SU-DHL-6 (cell line): ENCODE measurements around the gene LIMD2.

Source experiments
- H2AFZ ChIP-seq: fragments of 200-600 bp; sonication (generic); 2 replicates; pipeline ENCODE4 v1.6.1; 2014; ENCODE audit warnings: low read depth, mild to moderate bottlenecking, moderate library complexity, mixed read lengths, antibody characterized with exemption, low read length; ENCODE audit not compliant: severe bottlenecking
- H3F3A ChIP-seq: fragments of 200-600 bp; shearing (Covaris generic); 2 replicates; pipeline ENCODE4 v1.6.0; 2016; ENCODE audit warnings: antibody characterized with exemption, mild to moderate bottlenecking; ENCODE audit not compliant: insufficient read depth
- H3K27ac ChIP-seq: fragments of 200-600 bp; sonication (generic); 2 replicates; pipeline ENCODE4 v1.5.1; 2016; ENCODE audit warnings: low read depth, mild to moderate bottlenecking, low read length, moderate library complexity, mixed read lengths
- H3K27me3 ChIP-seq: fragments of 200-600 bp; sonication (generic), shearing (Covaris generic); 2 replicates; pipeline ENCODE4 v1.6.0; 2014; ENCODE audit warnings: mild to moderate bottlenecking, low read length
- H3K36me3 ChIP-seq: fragments of 200-600 bp; sonication (generic); 2 replicates; pipeline ENCODE4 v1.6.1; 2014; ENCODE audit warnings: mild to moderate bottlenecking, low read length, mixed read lengths
- H3K4me2 ChIP-seq: fragments of 300-600, 200-600 bp; shearing (Covaris generic), sonication (generic); 2 replicates; pipeline ENCODE4 v1.6.0; 2014; ENCODE audit warnings: low read length, low read depth, mild to moderate bottlenecking; ENCODE audit not compliant: poor library complexity, severe bottlenecking
- H3K4me3 ChIP-seq: fragments of 200-600 bp; sonication (generic); 2 replicates; pipeline ENCODE4 v1.5.1; 2014; ENCODE audit warnings: antibody characterized with exemption, low read length, mild to moderate bottlenecking, mixed read lengths; ENCODE audit not compliant: insufficient read depth, poor library complexity, severe bottlenecking
- H3K79me2 ChIP-seq: fragments of 200-600 bp; sonication (generic); 2 replicates; pipeline ENCODE4 v1.6.1; 2014; ENCODE audit warnings: mild to moderate bottlenecking, low read length, moderate library complexity; ENCODE audit not compliant: insufficient read depth
- H3K9ac ChIP-seq: fragments of 200-600 bp; sonication (generic); 2 replicates; pipeline ENCODE4 v1.7.0; 2014; ENCODE audit warnings: mild to moderate bottlenecking, low read length
- H3K9me2 ChIP-seq: fragments of 200-600 bp; sonication (generic); replicated peaks from 2 replicates; pipeline ENCODE4 v1.6.1; 2014; ENCODE audit warnings: low read length; ENCODE audit not compliant: insufficient read depth
- H3K9me3 ChIP-seq: fragments of 200-600 bp; sonication (generic); 2 replicates; pipeline ENCODE4 v1.6.1; 2014; ENCODE audit warnings: low read length, mixed read lengths; ENCODE audit not compliant: insufficient read depth
- H4K20me1 ChIP-seq: fragments of 200-600 bp; sonication (generic); 2 replicates; pipeline ENCODE4 v1.6.1; 2014; ENCODE audit warnings: low read depth, mild to moderate bottlenecking, antibody characterized with exemption, low read length, moderate library complexity, mixed read lengths
- EZH2phosphoT487 ChIP-seq: fragments of 200-600 bp; sonication (generic), shearing (Covaris generic); conservative IDR thresholded peaks from 2 replicates; pipeline ENCODE4 v1.6.1; 2018; ENCODE audit warnings: mild to moderate bottlenecking, antibody characterized with exemption, low read length, moderate library complexity, mixed read lengths
- TF ChIP-seq, protein P1 (sequence below): fragments of 200-600 bp; sonication (generic); IDR thresholded peaks from one replicate; pipeline ENCODE4 v1.5.1; 2017; ENCODE audit warnings: antibody characterized with exemption, mild to moderate bottlenecking, low read length, moderate library complexity; ENCODE audit not compliant: insufficient read depth, poor library complexity, severe bottlenecking

Gene LIMD2

GRCh38 chr17:63675607-63676546 is 24.0 kb downstream of the LIMD2 start:
- H3K9me3 ChIP-seq = no peaks in the 10 kb centered on the region
- H3K79me2 ChIP-seq = no peaks in the 10 kb centered on the region
- H3K4me2 ChIP-seq = no peak overlapping the region
- no peak overlapping the region for H2AFZ ChIP-seq
- H3K9ac ChIP-seq = no peak overlapping the region
- no peaks in the 10 kb centered on the region for H3K9me2 ChIP-seq
- H3F3A ChIP-seq = no peaks in the 10 kb centered on the region
- H3K36me3 ChIP-seq = no peaks in the 10 kb centered on the region
- no peak for TF ChIP-seq EZH2phosphoT487
- TF ChIP-seq, protein P1, sequence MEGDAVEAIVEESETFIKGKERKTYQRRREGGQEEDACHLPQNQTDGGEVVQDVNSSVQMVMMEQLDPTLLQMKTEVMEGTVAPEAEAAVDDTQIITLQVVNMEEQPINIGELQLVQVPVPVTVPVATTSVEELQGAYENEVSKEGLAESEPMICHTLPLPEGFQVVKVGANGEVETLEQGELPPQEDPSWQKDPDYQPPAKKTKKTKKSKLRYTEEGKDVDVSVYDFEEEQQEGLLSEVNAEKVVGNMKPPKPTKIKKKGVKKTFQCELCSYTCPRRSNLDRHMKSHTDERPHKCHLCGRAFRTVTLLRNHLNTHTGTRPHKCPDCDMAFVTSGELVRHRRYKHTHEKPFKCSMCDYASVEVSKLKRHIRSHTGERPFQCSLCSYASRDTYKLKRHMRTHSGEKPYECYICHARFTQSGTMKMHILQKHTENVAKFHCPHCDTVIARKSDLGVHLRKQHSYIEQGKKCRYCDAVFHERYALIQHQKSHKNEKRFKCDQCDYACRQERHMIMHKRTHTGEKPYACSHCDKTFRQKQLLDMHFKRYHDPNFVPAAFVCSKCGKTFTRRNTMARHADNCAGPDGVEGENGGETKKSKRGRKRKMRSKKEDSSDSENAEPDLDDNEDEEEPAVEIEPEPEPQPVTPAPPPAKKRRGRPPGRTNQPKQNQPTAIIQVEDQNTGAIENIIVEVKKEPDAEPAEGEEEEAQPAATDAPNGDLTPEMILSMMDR = no peak
- no peak overlapping the region for H3K27ac ChIP-seq
- H3K27me3 ChIP-seq = no peaks in the 10 kb centered on the region
- no peak overlapping the region for H3K4me3 ChIP-seq
- H4K20me1 ChIP-seq = no peaks in the 10 kb centered on the region

DNA sequence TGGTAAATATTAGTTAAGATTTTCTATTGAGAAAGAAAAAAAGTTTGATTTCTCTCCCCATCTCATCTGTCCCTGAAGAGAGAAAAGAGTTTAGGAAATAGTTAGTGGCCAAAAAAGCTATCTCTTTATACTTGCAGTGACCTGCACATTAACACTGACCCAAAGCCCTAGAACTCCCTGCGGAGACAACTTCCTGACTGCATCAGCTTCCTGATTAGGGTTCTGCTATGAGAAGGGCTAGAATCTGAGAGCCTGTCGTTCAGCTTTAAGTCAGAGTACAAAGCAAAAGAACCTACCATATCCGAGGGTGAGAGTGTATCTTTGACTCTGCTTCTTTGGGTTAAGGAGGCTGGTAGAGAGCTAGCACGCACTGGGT is 24.7 kb downstream of the LIMD2 start:
- H3K36me3 ChIP-seq = no peaks in the 10 kb centered on the region
- H3F3A ChIP-seq = no peaks in the 10 kb centered on the region
- no peaks in the 10 kb centered on the region for H3K9me3 ChIP-seq
- no peaks in the 10 kb centered on the region for H3K27me3 ChIP-seq
- no peaks in the 10 kb centered on the region for H3K79me2 ChIP-seq
- H3K4me3 ChIP-seq = no peak overlapping the region
- no peak for TF ChIP-seq EZH2phosphoT487
- TF ChIP-seq, protein P1 = no peak
- H3K9me2 ChIP-seq = no peaks in the 10 kb centered on the region
- H4K20me1 ChIP-seq = no peaks in the 10 kb centered on the region
- no peak overlapping the region for H3K27ac ChIP-seq
- H2AFZ ChIP-seq = no peak overlapping the region
- no peak overlapping the region for H3K4me2 ChIP-seq
- H3K9ac ChIP-seq = no peak overlapping the region

DNA sequence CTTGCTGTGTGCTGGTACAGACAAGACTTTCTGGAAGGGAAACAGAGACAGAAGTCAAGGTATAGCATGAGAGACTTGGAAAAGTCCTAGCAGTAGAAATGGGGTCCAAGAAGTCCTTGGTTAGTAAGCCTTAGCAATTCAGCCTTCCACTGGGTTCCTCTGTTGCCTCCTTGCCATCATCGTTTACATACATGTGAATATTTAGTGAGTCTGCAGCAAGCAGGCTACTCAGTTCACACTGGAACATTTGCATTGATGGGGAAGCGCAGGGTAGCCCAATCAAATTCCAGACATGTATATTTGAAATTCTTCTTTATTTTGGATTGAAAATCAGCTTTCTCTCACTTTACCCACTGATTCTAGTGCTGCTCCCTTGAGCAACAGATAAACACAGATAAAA is 27.1 kb downstream of the LIMD2 start:
- Histone ChIP-seq H3F3A (no peaks in the 10 kb centered on the region), H3K36me3 (no peaks in the 10 kb centered on the region), H3K4me3 (no peak overlapping the region), H3K27ac (no peak overlapping the region), H3K27me3 (no peaks in the 10 kb centered on the region), H3K9me2 (no peaks in the 10 kb centered on the region), H3K9me3 (no peaks in the 10 kb centered on the region), H3K9ac (no peak overlapping the region), H2AFZ (no peak overlapping the region), H3K4me2 (no peak overlapping the region), H3K79me2 (no peaks in the 10 kb centered on the region), H4K20me1 (no peaks in the 10 kb centered on the region)
- no peak for TF ChIP-seq EZH2phosphoT487
- TF ChIP-seq, protein P1 = no peak
